Mononuclear cell (primary cell): ENCODE data around the gene RGS9BP. TPM values are rescaled to one million over a fixed set of nuclear protein-coding genes. Genes with fewer than 3 reads are reported as not detected.
A peak's percentile ranks its signal among the peaks of the same experiment; 100 is the strongest.
"Not testable (repeated sequence)": the region's sequence is repeated elsewhere in the genome, so short reads cannot be mapped to it uniquely, and the experiment has no call there.

Source experiments
- H3K27me3 ChIP-seq: 2 replicates; pipeline ENCODE4 v1.6.0; 2011; ENCODE audit warnings: low read length, control low read depth; ENCODE audit not compliant: insufficient read depth
- H3K4me1 ChIP-seq: 2 replicates; pipeline ENCODE4 v1.5.1; 2011; ENCODE audit warnings: mild to moderate bottlenecking, low read length, control low read depth; ENCODE audit not compliant: insufficient read depth
- H3K4me3 ChIP-seq: 2 replicates; pipeline ENCODE4 v1.5.1; 2011; ENCODE audit warnings: mild to moderate bottlenecking, low read length, moderate library complexity
- H3K9me3 ChIP-seq: 2 replicates; pipeline ENCODE4 v1.5.1; 2011; ENCODE audit warnings: low read depth, mild to moderate bottlenecking, control low read depth, low read length
- total RNA-seq: library from RNA; depleted of rRNA; stranded (reverse); fragments of >200 nt; gene quantifications from one replicate; pipeline ENCODE4 v1.2.3, GENCODE V29; 2012

The RGS9BP gene
- 0.10 TPM for total RNA-seq

- Histone ChIP-seq H3K27me3 (peaks cover 15% of the 10 kb centered on the region), H3K4me3 (peak within 1 kb of the TSS; percentile 78), H3K9me3 (no peaks in the 10 kb centered on the region), H3K4me1 (peaks cover 49% of the 10 kb centered on the region)
Observed at GRCh38 chr19:32675720-32676185, at the start of gene RGS9BP. TSS of gene RGS9BP (plus strand) at chr19:32675848. CDS start at chr19:32676264, 416 bp downstream.

GRCh38 chr19:32626969-32627368 is 48.7 kb upstream of the RGS9BP start:
- Histone ChIP-seq H3K9me3 (no peaks in the 10 kb centered on the region), H3K27me3 (no peaks in the 10 kb centered on the region), H3K4me1 (no peaks in the 10 kb centered on the region), H3K4me3 (no peak overlapping the region)

- no peak overlapping the region for H3K4me3 ChIP-seq
- H3K4me1 ChIP-seq = no peaks in the 10 kb centered on the region
Observed at GRCh38 chr19:32627714-32628270, 47.9 kb upstream of the RGS9BP start.

GRCh38 chr19:32630338-32630737 is 45.3 kb upstream of the RGS9BP start:
- Histone ChIP-seq H3K4me1 (no peaks in the 10 kb centered on the region), H3K4me3 (no peak overlapping the region), H3K9me3 (no peaks in the 10 kb centered on the region), H3K27me3 (no peaks in the 10 kb centered on the region)

More at GRCh38 chr19:32627714-32628270, 47.9 kb upstream of the RGS9BP start:
- no peaks in the 10 kb centered on the region for H3K9me3 ChIP-seq
- H3K27me3 ChIP-seq = no peaks in the 10 kb centered on the region

GRCh38 chr19:32631381-32631780 is 44.3 kb upstream of the RGS9BP start:
- no peak overlapping the region for H3K4me3 ChIP-seq
- H3K27me3 ChIP-seq = no peaks in the 10 kb centered on the region
- no peaks in the 10 kb centered on the region for H3K4me1 ChIP-seq
- H3K9me3 ChIP-seq = no peaks in the 10 kb centered on the region

- no peak overlapping the region for H3K4me3 ChIP-seq
- no peaks in the 10 kb centered on the region for H3K9me3 ChIP-seq
- no peaks in the 10 kb centered on the region for H3K27me3 ChIP-seq
- peaks cover 6% of the 10 kb centered on the region for H3K4me1 ChIP-seq
Observed at GRCh38 chr19:32637480-32637879, 38.2 kb upstream of the RGS9BP start.

GRCh38 chr19:32638625-32639024 is 37.0 kb upstream of the RGS9BP start:
- Histone ChIP-seq H3K4me1 (peaks cover 11% of the 10 kb centered on the region), H3K4me3 (no peak overlapping the region), H3K9me3 (no peaks in the 10 kb centered on the region), H3K27me3 (no peaks in the 10 kb centered on the region)

- H3K27me3 ChIP-seq = no peaks in the 10 kb centered on the region
- no peaks in the 10 kb centered on the region for H3K9me3 ChIP-seq
- H3K4me3 ChIP-seq = no peak overlapping the region
- H3K4me1 ChIP-seq = peaks cover 11% of the 10 kb centered on the region
Observed at GRCh38 chr19:32642771-32643170, 32.9 kb upstream of the RGS9BP start.

GRCh38 chr19:32646556-32646955 is 29.1 kb upstream of the RGS9BP start:
- Histone ChIP-seq H3K4me3 (no peak overlapping the region), H3K27me3 (no peaks in the 10 kb centered on the region), H3K4me1 (peaks cover 11% of the 10 kb centered on the region), H3K9me3 (no peaks in the 10 kb centered on the region)

- Histone ChIP-seq H3K4me3 (no peak overlapping the region), H3K9me3 (no peaks in the 10 kb centered on the region), H3K27me3 (no peaks in the 10 kb centered on the region), H3K4me1 (peaks cover 10% of the 10 kb centered on the region)
Observed at GRCh38 chr19:32647361-32647760, 28.3 kb upstream of the RGS9BP start.

GRCh38 chr19:32649751-32650150 is 25.9 kb upstream of the RGS9BP start:
- H3K4me1 ChIP-seq = peaks cover 4% of the 10 kb centered on the region
- no peaks in the 10 kb centered on the region for H3K27me3 ChIP-seq
- no peaks in the 10 kb centered on the region for H3K9me3 ChIP-seq
- no peak overlapping the region for H3K4me3 ChIP-seq

- Histone ChIP-seq H3K4me1 (peaks cover 4% of the 10 kb centered on the region), H3K27me3 (no peaks in the 10 kb centered on the region), H3K4me3 (no peak overlapping the region), H3K9me3 (no peaks in the 10 kb centered on the region)
Observed at GRCh38 chr19:32650671-32651070, 25.0 kb upstream of the RGS9BP start.

GRCh38 chr19:32651729-32652140 is 23.9 kb upstream of the RGS9BP start:
- no peaks in the 10 kb centered on the region for H3K9me3 ChIP-seq
- no peaks in the 10 kb centered on the region for H3K27me3 ChIP-seq
- H3K4me3 ChIP-seq = no peak overlapping the region
- H3K4me1 ChIP-seq = peaks cover 4% of the 10 kb centered on the region

GRCh38 chr19:32652331-32652730 is 23.3 kb upstream of the RGS9BP start:
- not testable (repeated sequence) for H3K27me3 ChIP-seq, H3K4me3 ChIP-seq, H3K9me3 ChIP-seq, H3K4me1 ChIP-seq

GRCh38 chr19:32652894-32653598 is 22.6 kb upstream of the RGS9BP start:
- no peak overlapping the region for H3K4me3 ChIP-seq
- no peaks in the 10 kb centered on the region for H3K9me3 ChIP-seq
- no peaks in the 10 kb centered on the region for H3K27me3 ChIP-seq
- peaks cover 4% of the 10 kb centered on the region for H3K4me1 ChIP-seq

GRCh38 chr19:32653599-32653915 is 22.1 kb upstream of the RGS9BP start:
- peaks cover 4% of the 10 kb centered on the region for H3K4me1 ChIP-seq
- H3K4me3 ChIP-seq = no peak overlapping the region
- no peaks in the 10 kb centered on the region for H3K27me3 ChIP-seq
- no peaks in the 10 kb centered on the region for H3K9me3 ChIP-seq
